Measurements from ENCODE around the gene SMNDC1.

DNA sequence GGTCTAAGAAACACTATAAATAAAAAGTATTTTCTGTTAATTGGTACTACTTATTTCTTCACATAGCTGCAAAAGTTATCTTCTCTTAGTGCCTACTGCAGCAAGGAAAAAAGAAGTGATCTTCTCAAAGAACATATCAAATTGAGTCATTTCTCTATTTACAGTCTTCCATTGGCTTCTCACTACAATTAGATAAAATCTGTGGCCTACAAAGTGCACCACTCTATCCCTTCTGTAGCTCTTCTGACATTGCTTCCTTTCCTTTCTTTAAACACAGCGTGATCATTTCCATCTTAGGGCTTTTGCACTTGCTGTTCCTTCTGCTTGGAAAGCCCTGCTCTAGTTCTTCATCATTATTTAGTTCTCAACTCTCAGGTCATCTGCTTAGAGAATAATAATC lies 52.6 kb downstream of the SMNDC1 start:
- no peak for TF ChIP-seq POLR2A (IDR thresholded peaks at IDR 0.05)
- TF ChIP-seq, protein P1, sequence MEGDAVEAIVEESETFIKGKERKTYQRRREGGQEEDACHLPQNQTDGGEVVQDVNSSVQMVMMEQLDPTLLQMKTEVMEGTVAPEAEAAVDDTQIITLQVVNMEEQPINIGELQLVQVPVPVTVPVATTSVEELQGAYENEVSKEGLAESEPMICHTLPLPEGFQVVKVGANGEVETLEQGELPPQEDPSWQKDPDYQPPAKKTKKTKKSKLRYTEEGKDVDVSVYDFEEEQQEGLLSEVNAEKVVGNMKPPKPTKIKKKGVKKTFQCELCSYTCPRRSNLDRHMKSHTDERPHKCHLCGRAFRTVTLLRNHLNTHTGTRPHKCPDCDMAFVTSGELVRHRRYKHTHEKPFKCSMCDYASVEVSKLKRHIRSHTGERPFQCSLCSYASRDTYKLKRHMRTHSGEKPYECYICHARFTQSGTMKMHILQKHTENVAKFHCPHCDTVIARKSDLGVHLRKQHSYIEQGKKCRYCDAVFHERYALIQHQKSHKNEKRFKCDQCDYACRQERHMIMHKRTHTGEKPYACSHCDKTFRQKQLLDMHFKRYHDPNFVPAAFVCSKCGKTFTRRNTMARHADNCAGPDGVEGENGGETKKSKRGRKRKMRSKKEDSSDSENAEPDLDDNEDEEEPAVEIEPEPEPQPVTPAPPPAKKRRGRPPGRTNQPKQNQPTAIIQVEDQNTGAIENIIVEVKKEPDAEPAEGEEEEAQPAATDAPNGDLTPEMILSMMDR (IDR thresholded peaks at IDR 0.05), result no peak

Measured in right lobe of liver (tissue), 4 donors.